HG03378 (cell line): ENCODE measurements around the gene RAB24.
A peak's percentile ranks its signal among the peaks of the same experiment; 100 is the strongest.
"Not testable (repeated sequence)": the region's sequence is repeated elsewhere in the genome, so short reads cannot be mapped to it uniquely, and the experiment has no call there.

Source experiments
- ATAC-seq: cut with Tn5 transposase; IDR thresholded peaks from one replicate; pipeline ENCODE4 v1.9.1; 2021; ENCODE audit warnings: mild to moderate bottlenecking, moderate library complexity; ENCODE audit not compliant: unreplicated experiment

Gene RAB24

DNA sequence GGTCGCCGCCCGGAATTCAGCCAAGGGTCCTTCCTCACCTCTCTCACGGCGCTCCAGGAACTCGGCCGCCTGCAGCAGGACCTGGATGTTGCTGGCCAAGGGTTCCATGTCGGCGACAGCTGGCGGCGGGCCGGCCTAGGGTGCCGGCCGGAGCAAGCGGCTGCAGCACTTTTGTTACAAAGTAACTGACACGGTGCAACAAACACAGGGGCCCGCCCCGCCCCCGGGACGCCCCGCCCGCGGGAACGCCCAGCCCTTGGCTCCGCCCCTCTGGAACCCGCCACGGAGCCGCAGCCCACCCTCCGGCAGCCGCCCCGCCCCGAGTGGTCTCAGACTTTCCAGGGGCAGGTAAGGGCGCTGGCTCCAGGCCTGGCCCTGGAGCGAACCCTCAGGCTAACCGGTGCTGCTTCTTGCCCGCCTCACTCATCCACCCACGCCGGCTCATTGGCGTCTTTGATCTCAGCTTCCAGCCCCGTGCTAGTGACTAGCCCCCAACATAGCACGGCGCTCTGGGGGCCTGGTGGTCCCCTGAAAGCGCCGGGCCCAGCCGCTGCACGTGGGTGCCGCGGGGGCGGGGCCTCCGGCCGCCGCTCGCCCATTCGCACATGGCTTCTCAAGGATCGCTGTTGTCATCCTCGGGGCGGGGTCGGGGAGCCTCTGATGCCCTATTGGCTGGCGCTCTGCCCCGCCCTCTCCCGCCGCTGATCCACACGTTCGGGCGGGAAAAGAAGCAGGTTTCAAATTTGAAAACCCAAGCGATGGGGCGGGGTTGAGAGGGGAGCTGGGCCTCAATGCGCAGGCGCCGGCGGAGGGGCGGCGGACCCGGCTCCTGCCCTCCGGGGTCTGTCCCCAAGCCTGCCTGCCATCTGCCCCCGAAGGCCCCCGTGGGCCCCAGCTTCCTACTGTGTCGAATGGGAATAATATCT lies 8.5 kb upstream of the RAB24 start, which contains the start of gene MXD3:
MXD3 (minus strand) TSS at position 176 of the 926 bp plus-strand sequence; CDS start at position 108, 68 bp downstream.
- ATAC-seq, result peak; percentile 50

DNA sequence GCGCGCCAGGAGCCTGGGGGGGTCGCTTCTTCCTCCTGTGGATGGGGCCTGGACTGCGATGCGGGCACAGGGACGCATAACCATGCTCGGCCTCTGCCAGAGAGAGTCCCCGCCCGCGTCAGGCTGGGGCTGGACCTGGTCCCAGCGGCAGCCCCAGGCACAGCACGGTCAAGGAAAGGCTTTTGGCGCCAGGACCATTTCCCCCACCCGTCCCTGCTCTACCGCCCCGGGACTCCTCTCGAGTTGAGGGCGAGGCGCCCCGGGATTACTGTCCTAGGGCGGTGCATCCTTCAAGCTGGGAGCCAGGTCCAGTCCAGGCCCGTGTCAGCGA lies 7.8 kb upstream of the RAB24 start:
- ATAC-seq, result peak; percentile 6

DNA sequence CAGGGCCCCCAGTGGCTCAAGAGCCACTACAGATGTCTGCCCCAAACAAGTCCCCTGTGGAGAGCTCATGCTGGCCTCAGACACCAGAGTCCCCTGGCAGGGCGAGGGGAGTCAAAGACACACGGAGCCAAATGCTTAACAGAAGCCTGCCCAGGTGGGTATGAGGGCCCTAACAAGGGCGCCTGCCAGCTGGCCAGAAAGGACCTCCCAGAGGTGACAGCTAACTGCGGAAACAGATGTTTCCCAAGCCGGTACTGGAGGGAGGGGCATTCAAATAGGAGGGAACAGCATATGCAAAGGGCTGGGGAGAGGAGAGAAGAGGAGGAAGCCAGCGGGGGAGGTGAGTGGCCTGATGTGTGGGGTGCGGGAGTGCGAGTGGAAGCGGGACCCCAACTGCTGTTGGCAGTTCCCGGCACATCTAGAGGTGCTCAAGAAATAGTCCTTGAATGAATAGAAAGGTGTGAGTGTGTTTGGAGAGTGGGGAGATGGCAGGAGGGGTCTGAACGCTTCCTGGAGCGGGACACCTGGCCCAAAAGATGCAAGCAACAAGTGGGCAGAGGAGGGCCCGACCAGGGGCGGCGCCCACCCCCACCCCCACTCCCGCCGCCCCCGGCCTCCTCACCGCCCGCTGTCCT lies 7.4 kb upstream of the RAB24 start:
- ATAC-seq, result no peak

DNA sequence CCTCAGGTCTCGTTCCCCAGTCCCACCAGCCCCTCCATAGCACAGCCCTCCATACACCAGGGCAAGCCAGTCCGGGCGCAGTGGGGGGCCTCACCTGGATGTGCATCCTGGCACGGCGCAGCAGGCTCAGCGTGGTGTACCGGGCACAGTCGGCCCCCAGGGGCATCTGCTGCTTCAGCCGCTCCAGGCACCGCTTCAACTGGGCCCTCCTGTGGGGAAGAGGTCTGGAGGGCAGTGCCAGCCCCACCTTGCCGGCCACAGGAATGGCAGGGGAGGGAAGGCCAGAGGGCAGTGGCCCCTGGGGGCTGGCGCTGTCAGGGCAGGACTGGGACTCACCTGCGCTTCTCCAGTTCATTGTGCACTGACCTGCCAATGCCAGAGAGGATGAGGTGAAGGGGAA lies 6.8 kb upstream of the RAB24 start:
- no peak for ATAC-seq

- no peak for ATAC-seq
Measured at GRCh38 chr5:177309351-177310191, 6.1 kb upstream of the RAB24 start.

DNA sequence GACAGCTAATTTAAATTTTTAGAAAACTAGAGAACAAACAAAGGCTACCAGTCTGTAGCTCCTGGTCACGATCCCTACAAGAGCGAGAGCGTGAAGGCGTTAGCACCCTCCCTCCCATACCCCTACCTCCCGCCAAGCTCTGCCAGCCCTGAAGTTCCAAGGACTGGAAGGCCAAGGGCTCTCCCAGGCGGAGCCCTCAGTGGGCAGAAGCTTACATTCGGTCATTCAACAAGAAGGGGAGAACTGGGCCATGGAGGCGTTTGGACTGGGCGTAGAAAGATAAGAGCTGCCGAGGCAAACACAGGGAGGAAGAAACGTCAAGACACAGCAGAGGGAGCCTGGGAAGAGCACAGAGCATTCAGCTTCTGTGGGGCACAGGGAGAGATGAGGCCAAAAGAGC lies 5.2 kb upstream of the RAB24 start:
- ATAC-seq, result no peak

- no peak for ATAC-seq
Measured at GRCh38 chr5:177307544-177308363, 4.2 kb upstream of the RAB24 start.

- ATAC-seq, result no peak
Measured at GRCh38 chr5:177306674-177307543, 3.4 kb upstream of the RAB24 start.

DNA sequence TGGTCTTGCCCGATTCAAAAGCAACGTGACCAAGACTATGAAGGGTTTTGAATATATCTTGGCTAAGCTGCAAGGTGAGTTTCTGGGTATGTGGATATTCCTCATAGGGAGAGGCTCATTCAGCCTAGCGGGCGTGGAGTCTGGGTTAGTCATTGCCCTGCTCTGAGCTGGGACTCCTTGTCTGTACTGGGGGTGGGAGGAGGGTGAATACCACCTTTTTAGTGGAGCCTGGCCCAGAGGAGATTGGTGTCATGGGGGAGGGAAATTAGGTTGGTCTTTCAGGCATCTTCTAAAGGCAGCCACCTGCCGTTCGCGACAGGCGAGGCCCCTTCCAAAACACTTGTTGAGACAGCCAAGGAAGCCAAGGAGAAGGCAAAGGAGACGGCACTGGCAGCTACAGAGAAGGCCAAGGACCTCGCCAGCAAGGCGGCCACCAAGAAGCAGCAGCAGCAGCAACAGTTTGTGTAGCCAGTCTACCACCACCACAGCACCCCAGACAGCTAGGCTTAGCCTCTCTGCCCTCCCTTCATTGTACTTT lies 2.7 kb upstream of the RAB24 start:
- not testable (repeated sequence) for ATAC-seq

GRCh38 chr5:177304392-177305119 lies 1.0 kb upstream of the RAB24 start:
- no peak for ATAC-seq

- ATAC-seq, result peak; percentile 3
Measured at GRCh38 chr5:177303925-177304391, 439 bp upstream of the RAB24 start.

DNA sequence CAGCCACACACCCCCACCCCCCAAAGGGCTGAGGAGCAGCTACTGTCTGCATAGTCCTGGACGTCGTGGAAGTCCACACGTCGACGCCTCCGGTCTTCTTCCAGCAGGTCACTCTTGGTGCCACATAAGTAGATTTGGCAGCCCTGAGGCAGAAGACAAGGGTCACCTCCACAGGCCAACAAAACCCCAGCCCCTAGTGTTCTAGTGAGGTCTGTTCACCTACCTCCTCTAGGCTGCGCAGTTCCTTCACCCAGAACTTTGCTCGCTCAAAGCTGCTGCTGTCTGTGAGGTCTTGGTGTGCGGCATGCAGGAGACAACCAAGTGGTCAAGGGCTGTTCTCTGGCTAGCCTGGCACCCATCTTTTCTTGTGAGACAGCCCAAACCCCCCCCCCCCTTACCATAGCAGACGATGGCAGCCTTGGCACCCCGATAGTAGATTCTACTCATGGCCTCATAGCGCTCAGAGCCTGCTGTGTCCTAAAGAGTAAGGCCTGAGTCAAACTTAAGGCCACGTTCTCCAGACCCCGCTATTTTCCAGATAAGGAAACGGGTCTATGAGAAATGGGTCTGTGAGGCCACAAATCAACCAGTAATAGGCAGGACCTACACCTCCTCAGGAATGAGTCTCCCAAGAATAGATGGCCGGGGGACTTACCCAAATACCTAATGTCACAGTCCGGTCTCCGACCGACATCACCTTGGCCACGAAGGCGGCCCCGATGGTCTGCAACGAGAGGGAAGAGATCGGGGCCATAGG lies 987 bp downstream of the RAB24 start:
- ATAC-seq, result no peak

- no peak for ATAC-seq
Measured at GRCh38 chr5:177301503-177302165, 1.9 kb downstream of the RAB24 start.

DNA sequence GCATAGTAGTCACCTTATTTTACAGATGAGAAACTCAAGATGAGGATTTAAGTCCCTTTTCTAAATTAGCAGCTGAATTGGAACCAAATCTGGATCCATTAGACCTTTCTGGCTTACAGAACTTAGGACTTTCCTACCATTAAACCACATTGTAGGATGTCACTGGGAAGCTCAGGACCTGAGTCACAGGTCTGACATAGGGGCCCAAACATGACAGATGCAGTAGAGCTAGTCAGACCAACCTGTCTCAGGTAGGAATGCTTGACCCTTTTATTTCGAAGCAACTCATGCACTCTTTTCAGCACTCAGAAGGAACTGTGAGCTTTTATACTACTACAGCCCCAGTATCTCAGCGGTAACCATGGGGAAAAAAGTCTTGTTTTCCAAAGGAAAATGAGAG lies 2.6 kb downstream of the RAB24 start:
- ATAC-seq, result no peak

DNA sequence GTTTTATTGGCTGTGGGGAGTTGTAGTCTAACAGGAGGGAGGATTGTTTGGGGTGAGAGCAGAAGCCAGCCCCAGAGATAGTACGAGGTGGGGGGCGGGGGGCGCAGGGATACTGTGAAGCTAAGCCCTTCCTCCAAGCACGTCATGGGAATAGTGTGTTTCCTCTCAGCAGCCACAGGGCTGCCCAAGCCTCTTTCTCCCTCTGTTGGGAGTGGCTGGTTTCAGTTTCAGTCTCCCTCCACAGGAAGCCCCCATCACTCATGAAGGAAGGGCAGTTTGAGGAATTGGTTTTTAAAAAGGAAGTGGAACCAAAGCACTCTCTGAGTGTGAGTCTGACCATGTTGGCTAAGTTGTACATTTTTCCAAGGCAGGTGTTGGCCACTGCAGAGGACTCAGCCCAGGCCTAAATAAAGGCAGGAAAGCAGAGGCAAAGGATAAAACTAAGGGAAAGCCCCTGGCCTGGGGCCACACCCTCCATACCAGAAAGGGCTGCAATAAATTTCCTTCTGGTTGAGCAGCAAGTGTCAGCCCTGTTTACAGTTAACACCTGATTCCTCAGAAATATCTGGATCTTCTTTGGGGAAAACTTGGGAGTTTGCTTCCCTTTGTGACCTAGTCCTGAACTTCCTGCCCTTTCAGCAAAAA lies 3.2 kb downstream of the RAB24 start:
- peak; percentile 43 for ATAC-seq

- ATAC-seq, result no peak
Measured at GRCh38 chr5:177299697-177300096, 3.8 kb downstream of the RAB24 start.

GRCh38 chr5:177297922-177298321 lies 5.6 kb downstream of the RAB24 start:
- ATAC-seq, result no peak
